HG03460 (cell line): ENCODE results near the gene CSPG4.
"Not testable (repeated sequence)": the region's sequence is repeated elsewhere in the genome, so short reads cannot be mapped to it uniquely, and the experiment has no call there.

Experiments
- ATAC-seq: cut with Tn5 transposase; IDR thresholded peaks from one replicate; pipeline ENCODE4 v1.9.1; 2021; ENCODE audit not compliant: unreplicated experiment

The CSPG4 gene

DNA sequence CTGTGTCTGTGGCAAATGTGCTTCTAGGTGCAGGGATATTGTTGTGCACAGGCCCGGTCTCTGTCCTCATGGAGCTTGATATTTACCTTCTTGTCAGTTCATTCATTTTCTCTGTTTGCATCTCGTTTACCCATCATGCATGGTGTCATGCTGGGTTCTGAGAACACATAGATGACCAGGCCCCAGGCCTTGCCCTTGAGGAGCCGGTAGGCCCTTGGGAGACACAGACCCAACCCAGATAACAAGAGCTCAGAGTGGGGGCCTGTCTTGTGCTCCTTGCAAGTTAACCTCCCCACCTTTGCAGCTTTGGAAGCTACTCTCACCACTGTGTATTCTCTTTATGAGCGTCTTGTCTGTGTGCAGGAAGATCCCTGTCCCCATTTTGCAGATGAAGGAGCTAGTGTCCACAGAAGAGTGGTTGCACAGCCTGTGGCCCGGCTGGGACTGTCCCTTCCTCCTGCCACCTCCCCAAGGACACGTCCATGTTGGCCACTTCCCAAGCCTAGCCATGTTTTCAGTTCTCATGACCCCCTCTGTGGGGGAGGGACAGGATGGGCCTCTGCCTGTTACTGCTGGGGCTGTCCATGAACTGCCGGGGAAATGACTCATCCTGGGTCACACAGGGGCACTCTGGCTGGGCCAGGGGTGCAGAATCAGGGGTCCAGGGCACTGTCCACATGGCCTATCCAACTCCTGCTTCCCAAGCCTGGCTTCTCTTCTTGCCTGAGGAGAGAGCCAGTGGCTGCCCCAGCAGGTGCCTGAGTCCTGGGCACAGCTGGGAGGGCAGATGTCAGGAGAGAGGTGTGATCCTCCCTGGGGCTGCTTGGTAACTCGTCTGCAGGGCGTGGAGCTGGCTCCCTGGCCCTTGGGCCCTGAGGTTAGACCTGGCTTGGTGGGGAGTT lies 61.5 kb downstream of the CSPG4 start:
- ATAC-seq, result no peak

DNA sequence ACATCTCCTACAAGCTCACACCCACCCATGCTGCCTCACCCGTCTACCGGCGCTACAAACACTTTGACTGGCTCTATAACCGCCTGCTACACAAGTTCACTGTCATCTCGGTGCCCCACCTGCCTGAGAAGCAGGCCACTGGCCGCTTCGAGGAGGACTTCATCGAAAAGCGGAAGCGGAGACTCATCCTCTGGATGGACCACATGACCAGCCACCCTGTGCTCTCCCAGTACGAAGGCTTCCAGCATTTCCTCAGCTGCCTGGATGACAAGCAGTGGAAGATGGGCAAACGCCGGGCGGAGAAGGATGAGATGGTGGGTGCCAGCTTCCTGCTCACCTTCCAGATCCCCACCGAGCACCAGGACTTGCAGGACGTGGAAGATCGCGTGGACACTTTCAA lies 62.8 kb downstream of the CSPG4 start:
- ATAC-seq, result no peak

DNA sequence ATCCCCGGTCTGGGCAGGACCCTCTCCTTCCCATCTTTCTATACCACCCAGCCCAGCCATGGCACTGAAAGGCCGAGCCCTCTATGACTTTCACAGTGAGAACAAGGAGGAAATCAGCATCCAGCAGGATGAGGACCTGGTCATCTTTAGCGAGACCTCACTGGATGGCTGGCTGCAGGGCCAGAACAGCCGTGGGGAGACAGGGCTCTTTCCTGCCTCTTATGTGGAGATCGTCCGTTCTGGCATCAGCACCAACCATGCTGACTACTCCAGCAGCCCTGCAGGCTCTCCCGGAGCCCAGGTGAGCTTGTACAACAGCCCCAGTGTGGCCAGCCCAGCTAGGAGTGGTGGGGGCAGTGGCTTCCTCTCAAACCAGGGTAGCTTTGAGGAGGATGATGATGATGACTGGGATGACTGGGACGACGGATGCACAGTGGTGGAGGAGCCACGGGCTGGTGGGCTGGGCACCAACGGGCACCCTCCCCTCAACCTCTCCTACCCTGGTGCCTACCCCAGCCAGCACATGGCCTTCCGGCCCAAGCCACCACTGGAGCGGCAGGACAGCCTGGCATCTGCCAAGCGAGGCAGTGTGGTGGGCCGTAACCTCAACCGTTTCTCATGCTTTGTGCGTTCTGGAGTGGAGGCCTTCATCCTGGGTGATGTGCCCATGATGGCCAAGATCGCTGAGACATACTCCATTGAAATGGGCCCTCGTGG lies 63.4 kb downstream of the CSPG4 start:
- no peak for ATAC-seq

DNA sequence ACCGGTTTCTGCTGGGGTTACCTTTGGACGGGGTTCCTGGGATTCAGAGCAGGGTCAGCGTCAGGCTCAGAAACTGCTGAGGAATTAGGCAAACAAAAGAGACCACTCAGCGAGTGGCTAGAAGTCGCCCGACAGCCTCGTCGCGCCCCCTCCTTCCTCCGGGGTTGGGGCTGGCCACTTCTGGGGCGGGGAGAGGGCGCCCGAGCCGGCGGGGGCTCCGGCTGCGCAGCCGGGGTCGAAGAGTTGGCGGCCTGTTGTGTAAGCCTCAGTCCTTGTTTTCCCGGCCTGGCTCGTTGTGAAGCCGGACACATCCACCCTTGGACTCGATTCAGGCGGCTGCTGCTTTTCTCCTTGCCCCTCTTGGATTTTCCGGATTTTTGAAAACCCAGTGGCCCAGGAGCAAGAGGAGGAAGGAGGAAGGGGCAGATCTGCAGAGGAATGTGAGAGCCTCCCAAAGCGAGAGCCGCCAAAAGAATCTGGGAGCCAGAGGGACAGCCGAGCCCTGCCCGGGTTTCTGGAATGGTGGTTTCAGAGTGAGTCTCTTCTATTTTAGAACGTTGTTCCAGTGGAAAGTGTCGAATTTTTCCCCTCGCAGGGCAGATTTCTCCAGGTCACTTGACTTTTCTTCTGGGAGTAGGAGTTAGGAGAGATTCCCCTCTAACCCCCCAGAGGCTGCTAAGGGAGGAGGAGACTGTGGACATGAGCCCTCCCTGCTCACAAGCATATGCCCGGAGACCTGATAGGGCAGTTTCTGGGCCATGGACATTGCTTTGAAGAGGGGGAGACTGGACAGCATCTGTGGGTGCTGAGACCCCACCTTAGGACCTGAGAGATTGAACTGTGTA lies 64.3 kb downstream of the CSPG4 start:
- ATAC-seq, result no peak

DNA sequence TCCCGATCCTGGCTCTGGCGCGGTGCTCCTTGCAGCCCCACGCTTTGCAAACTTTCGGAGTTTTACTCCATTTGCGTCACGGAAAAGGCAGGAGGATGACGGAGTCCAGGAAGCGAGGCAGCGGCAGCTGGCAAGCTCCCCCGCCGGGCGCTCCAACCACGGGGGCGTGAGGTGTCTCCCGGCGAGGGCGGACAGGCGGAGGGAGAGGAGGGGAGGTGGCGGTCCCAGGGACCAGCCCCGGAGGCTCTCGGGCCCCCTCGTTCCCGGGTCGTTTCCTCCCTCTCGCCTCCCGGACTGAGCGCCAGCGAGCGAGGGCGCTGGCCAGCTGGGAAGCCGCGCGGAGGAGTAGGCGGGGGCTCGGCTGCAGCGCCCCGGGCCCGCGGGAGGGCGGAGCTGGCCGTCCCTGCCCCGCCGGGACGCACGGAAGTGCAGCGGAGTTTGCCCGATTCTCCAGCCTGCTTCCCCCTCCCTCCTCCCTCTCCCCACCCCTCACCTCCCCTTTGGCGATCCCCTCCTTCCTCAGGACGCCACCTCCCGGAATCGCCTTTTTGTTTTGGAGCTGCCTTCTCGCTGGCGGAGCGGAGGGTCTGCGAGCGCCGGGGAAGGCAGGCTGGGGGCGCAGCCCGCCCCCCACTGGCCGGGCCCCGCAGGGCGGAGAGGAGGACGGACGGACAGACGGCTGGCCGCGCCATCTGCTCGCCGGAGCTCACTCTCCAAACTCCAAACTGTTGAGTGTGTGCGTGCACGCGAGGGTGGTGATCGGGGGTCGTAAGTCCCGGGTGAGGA lies 65.1 kb downstream of the CSPG4 start, which contains the start of gene SNX33:
TSS of gene SNX33 (plus strand) at position 543 of the 786 bp plus-strand sequence. CDS start 1,191 bp downstream, outside the sequence.
- no peak for ATAC-seq

DNA sequence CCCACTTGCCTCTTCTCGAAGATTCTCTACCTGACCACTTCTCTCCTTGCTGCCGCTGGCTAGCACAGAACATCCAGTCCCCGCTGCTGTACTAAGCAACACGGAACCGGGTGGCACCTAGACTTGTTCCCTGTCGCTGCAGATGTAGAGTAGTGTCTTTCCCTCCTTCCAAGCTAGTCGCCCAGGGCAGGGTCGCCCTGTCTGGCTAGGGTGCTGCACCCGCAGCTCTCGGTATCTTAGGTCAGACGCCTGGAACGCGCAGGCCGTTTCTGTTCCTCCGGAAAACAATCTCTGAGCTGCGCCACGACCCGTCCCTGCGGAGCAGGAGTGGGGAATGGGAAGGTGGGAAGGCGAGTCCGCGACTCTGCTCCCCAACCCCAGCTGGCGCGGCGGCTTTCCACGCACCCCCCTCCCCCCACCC lies 65.7 kb downstream of the CSPG4 start:
- ATAC-seq, result no peak

DNA sequence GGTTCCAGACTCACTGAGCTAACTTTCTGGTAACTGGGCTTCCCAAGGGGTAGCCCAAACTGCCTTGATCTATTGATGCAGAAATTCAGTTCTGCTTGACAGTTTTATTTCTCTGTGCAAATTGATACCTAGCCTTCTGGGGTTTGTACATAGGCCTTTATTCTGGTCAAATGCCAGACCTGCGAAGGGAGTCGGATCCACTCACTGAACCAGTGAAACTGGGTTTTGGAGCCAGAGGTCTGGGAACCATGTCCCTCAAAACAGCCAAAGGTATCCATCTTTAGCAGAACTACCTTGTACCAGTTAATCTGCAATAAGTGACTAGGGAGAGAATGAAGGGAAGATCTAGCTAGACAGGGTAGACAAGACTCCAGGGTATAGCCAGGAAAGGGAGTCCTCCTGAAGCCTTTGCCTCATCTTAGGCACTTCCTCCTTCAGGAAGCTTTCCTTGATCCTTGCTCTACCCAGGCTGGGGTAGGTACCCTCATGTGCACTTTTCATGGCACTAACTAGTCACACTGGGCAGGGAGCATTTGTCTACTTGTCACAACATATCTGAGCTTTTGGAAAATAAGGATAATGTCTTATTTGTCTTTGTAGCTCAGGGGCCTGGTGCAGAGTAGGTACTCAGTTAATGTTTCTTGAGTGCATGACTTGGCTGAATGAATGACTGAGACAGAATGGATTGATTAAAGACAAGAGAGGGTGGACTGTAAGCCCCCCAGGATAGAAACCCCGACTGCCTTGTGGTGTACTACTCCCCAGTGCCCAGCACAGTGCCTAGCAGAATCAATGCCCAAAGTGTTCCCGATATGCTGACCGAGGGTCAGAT lies 66.3 kb downstream of the CSPG4 start:
- ATAC-seq, result no peak

DNA sequence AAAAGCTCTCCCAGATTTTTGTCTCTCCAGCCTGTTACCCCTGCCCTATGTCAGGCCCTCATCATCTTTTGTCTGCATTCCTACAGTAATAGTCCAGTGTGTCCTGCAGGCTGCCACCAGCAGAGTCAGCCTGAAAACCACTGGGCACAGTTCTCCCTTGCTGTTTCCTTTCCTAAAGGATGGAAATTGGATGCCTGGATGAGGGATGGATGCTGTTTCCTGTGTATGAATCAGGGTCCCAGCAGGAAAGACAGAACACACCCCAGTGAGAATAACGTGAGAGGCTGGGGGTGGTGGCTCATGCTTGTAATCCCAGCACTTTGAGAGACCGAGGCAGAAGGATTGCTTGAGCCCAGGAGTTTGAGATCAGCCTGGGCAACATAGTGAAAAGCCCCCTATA lies 68.3 kb downstream of the CSPG4 start:
- ATAC-seq, result no peak

DNA sequence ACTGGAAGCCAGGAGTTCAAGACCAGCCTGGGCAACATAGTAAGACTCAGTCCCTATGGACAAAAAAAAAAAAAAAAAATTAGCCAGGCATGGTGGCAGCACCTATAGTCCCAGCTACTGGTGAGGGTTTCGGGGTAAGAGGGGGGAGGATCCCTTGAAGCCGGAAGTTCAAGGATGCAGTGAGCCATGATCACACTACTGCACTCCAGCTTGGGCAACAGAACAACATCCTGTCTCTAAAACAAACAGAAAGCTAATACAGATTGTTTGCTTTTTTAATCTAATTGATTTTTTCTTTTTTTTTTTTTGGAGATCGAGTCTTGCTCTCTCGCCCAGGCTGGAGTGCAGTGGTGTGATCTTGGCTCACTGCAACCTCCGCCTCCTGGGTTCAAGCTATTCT lies 71.0 kb downstream of the CSPG4 start:
- ATAC-seq, result no peak

DNA sequence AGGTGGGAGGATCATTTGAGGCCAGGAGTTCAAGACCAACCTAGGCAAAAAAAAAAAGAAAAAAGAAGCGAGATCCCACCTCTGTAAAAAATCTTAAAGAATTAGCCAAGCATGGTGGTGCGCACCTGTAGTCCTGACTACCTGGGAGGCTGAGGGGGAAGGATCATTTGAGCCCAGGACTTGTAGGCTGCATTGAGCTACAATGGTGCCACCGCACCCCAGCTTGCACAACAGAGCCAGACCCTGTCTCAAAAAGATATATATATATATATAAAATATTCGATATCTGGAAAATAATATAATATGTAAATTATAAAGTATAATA lies 71.5 kb downstream of the CSPG4 start:
- ATAC-seq, result no peak

DNA sequence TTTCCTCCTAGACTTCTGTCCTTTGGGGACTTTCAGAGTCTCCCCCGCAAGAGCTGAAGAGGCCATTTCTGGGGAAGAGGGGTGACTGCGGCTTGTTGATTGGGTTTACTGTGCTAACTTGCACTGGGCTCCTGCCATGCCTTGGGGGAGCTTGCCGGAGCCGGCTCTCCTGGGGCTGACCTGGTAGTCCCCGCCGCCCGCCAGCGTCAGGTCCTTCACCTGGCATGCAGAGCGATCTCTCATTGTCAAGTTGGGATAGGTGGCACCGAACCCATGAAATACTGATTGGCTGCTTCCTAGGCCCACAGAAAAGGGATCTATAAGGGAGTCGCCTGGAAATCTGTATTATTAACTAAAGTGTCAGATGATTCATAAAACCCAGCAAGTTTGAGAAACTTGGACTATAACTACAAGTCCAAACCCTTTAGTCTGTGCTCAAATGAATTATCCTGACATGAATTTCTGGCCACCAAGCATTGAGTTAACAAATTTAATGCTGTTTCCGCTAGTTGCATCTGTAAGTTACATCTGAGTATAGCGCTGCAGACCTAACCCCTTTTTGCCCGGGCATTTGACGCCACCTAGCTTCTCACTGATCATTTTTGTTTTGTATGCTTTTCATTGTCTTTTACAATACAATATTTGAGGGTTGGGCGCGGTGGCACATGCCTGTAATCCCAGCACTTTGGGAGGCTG lies 72.0 kb downstream of the CSPG4 start:
- peak; percentile 30 for ATAC-seq

DNA sequence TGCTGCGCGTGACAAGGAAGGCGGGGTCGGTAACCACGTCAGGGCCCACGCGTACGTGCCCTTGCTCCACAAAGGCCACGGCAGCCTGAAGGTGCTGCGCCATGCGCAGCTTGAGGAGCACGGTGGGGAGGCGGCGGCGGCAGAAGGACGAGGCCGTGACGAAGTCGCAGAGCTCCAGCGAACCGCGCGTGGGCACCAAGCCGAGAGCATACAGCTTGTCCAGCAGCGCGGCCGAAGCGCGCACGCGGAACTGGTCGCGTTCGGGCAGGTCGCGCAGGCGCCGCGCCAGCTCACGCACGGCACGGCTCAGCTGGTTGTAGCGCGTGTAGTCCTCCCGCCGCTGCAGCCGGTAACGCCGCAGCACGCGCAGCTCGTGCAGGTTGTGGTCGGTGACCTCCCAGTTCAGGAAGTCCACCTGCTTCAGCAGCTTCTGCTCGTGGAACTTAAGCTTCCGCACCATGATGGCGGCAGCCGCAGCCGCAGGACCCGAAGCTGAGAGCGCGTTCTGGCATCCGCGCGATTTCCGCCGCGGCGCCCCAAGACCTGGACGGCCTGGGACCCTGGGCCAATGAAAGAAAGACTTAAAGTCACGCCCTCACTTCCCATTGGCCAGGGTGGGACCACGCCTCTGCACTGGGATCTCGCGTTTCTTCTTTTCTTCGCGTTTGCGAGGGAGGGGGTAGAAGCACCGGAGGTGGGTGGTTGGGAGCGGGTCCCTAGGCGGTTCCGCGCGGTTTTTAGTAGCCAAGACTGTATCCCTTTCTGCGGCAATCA lies 72.8 kb downstream of the CSPG4 start, which contains the start of gene IMP3:
TSS of gene IMP3 (minus strand) at position 516 of the 774 bp plus-strand sequence. CDS start at position 460, 56 bp downstream.
- peak; percentile 89 for ATAC-seq

DNA sequence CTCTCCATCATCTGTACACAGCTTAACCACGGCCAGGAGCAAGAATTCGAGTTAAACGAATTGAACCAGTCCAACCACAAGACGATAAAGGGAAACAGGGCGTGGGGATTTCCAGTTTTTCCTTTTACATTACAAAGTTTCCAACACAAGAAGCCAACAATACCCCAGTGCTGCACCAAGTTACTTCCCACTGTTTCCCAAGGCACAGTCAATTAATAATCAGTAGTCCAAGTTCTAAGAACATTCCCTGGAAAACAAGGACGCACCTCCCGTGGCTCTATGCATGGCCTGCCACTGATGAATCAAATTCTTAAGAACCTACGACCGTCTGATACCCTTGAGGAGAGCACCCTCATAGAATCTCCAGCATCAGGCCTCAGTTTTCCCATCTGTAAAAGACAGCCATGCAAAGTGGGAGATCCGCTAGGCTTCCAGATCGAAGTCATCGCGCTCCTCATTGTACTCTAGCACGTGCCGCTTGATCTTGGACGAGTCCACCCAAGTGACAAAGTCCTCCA lies 73.4 kb downstream of the CSPG4 start:
- ATAC-seq, result no peak

DNA sequence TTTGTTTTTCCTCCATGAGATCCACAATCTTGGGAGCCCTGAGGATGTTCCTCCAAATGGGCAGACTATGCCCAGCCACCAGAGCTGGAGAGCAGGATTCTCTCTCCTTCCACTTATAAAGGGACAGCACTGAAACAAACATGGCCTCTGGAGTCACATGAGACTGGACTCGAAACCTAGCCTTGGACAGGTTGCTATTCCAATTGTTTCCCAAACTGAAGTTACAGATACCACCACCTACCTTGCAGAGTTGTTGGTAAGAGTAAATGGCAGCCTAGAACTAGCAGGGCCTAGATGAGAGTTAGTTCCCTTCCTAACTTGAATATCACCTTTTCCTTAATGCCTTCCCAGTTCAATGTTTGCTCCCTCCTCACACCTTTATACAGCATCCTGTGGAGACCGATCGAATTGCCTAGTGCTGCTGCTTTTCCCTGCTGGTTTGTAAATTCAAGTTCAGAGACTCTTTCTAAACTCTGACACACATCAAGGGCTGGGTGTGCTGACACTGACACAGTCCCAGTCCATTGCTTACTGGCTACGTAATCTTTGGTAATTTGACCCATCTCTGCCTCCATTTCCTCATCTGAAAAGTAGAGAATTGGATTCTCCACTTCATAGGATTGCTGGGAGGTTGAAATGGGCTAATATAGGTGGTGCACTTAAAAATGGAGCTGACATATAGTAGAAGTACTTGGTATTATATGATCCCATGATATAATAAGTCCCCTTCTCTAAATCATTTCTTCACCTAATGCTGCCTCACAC lies 75.2 kb downstream of the CSPG4 start:
- ATAC-seq, result no peak

DNA sequence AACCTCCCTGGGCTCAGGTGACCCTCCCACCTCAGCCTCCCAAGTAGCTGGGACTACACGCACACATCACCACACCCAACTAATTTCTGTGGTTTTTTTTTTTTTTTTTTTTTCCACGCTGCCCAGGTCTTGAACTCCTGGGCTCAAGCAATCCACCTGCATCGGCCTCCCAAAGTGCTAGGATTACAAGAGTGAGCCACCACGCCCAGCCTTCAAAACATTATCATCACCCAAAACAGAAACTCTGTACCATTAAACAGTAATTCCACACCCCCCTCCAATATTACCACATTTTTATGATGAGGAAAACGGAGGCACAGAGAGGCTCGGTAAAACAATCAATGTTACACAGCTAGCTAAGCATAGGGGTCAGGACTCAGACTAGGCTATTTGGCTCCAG lies 76.6 kb downstream of the CSPG4 start:
- no peak for ATAC-seq

DNA sequence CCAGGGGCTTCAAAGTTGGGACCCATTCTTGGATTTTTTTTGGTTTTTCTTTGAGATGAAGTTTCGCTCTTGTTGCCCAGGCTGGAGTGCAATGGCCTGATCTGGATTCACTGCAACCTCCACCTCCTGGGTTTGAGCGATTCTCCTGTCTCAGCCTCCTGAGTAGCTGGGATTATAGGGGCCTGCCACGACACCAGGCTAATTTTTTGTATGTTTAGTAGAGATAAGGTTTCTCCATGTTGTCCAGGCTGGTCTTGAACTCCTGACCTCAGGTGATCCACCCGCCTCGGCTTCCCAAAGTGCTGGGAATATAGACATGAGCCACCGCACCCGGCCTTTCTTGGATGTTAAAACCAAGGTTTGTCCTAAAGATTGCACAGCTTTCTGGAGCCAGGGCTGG lies 78.7 kb downstream of the CSPG4 start:
- not testable (repeated sequence) for ATAC-seq

DNA sequence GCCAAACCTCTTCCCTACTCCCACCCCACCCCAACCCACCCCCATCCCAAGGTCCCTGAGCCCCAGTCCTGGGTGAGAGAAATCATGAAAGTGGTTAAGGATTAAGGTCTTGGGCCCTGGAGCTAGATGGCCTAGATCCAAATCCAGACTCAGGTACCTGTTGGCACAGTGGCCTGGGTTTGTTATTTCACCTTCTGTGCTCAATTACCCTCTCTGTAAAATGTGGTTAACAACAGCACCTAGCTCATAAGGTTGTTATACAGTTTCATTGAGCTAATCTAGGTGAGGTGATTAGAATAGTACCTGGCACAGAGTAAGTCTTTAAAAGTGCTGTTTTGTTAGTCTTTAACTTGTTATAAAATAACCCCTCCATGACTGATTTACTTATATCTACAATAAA lies 80.7 kb downstream of the CSPG4 start:
- no peak for ATAC-seq
